ENCODE measurements around the gene AMACR.

Gene AMACR

DNA sequence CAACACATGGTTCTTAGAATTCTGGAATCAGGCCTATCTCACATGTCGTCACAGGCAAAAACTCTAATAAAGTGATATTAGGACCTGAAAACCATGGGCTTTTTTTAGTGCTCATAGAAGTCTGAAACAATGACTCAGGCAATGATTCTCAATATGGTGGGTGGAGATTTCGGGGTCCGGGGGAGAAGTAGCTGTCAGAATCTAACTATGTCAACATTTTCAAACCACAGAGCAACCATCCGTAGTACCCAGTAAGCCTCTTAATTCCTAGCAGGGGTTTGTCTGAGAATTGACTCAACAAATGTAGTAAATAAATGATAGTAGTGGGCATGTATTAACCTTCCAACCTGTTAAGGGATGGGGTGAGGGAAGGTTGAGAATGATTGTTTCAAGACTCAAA is 2.6 kb downstream of the AMACR start:
- no peak for DNase-seq

DNA sequence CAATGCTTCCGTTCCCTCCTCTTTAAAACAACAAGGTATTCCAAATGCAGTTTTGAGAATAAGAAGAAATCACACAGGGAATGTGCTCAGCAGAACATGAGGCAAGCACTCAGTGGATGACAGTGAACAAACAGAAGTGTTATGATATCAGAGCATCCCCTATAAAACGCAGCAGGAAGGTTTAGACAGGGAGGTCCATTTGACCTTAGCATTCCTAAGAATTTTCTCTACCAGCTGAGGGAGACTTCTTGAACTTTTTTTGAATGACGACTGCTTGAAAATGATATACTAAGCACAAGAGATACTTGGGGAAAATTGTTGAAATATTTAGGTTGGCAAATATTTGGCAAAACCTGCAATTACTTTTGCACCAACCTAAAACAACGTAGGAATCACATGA is 3.9 kb downstream of the AMACR start:
- DNase-seq = no peak

DNA sequence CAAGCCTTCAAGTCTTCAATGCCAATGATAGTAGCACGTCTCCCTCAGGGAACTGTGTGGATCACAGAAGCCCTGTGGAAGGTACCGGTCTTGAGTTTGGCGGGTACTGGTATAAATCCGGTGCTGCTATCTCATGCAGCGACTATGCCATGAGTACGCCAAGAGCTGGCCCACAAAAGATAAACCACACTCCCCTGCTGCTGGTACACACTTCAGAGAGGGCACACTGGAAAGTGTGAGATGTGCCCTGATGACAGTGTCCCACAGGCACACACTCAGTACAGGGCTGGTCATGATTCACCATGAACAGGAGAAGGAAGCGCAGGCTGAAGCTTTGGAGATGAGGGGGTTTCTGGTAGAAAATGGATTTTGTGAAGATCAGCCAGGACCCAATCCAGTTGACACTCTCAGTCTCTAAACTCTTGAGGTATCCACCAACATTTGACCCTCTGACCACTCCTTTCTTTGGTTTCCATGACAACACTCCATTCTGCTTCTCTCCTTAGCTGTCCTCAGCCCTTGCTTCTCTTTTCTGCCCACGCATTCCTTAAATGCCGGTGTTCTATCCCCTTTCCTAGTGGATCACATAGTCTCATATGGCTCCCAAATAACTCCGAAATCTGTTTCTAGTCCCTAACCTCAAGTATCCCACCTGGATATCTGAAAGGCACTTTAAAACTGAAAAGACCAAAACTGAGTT is 5.1 kb downstream of the AMACR start:
- no peak for DNase-seq

DNA sequence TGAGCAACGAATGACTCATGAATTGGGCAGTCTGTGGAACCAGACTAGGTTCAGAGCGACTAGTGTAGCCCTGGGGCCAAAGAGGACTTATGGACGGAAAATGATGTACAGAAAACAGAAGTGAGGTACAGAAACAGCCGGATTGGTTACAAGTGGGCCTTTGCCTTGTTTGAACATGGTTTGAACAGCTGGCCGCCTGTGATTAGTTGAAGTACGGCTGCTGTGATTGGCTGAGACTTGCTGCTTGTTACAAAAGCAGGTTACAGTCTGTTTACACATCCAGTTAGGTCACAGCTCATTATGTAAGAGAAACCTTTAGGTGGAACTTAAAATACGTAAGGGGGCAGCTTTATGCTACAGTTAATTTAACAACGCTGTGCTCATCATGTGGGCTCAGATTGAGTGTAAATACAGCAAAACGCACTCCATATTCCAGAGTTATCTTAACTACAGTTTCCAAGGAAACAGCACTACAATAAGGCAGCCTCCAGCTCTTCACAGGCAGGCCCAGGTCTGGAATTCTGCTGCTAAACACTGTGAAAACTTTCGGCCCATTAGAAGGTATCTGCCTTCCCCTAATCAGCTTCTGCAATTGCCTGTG is 6.5 kb downstream of the AMACR start:
- peak; percentile 67 for DNase-seq

DNA sequence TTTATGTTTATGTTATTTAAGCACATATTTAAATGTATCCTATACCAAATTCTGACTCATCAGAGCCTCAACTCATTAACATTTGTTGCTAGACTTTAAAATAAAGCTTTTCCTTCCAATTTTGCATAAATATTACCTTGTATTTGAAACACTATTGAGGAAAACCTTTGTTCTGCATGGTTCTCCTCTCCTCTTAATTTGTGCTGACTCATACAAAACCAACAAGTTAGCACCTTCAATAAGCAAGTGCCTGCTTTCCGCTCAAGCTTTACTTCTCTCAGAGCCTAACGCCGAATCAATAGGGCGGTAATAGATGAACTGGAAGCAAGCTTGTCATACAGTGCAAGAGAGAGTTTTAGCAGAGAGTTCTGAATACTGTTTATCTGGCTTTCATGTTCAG is 7.9 kb downstream of the AMACR start:
- no peak for DNase-seq

DNA sequence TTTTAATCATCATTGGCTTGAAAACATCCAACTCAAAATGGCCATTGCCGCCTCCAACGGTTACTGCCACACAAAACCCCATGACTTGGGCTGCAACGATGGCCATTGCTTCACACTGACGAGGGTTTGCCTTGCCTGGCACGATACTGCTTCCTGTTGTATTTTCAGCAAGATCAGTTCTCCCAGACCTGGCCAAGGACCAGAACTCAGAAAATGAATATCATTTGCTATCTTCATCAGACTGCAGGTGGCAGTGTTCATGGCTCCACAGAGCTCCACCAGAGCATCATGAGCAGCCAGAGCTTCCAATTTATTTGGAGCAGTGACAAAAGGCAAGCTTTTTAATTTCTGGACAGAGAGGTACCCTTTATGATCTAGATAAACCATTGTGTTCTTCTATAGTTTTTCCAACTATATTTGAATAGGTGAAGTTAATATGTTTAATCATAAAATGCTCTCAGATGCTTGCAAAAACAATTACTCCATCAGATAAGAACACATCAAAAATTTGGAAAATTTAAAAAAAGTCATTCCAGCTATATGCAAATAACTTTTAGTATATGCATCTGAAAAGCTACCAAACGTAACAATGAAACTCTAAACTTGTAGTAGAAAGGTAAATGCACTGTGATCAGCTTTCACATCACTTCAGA is 10.4 kb downstream of the AMACR start:
- no peak for DNase-seq

DNA sequence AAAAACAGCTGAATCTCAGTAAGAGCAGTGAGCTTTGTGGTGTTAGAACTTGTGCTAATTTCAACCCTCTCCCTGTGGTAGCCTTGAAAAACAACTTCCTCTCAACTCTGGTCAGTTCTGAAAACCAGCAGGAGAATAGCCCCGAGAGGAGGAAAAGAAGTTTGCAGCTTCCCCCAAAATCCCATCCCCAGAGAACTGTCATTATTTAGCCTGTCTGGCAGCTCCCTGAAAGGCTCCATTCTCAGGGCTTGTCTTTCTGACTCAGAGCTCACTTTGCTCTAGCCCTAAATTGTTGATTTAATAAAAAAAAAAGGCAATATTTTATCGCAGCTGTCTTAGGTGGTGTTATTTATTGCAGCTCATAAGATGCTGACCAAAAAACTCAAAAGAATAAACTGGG is 12.0 kb downstream of the AMACR start:
- no peak for DNase-seq

DNA sequence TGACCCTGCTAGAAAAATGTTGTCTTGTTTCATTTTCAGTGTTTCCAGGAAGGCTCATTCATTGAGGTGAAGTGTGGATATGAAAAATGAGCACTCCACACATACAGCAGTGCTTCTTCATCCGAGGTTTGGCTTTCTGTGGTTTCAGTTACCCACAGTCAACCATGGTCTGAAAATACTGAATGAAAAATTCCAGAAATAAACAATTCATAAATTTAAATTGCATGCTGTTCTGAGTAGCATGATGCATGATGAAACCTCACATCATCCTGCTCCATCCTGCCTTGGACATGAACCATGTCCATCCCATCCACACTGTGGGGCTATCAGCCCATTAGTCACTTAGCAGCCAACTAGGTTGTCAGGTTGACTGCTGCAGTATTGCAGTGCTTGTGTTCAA is 13.0 kb downstream of the AMACR start:
- DNase-seq = no peak

DNA sequence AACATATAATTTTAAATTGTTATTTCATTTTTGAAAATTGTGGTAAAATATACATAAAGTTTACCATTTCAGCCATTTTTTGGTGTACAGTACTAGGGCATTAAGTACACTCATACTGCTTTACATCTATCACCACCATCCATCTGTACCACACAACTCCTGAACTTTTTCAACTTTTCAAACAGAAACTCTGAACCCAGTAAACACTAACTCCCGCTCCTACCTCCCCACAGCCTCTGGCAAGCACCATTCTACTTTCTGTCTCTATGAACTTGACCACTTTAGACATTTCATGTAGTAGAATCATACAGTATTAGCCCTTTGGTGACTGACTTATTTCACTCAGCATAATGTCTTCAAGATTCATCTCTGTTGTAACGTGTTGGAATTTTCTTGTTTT is 15.0 kb downstream of the AMACR start:
- DNase-seq = no peak

DNA sequence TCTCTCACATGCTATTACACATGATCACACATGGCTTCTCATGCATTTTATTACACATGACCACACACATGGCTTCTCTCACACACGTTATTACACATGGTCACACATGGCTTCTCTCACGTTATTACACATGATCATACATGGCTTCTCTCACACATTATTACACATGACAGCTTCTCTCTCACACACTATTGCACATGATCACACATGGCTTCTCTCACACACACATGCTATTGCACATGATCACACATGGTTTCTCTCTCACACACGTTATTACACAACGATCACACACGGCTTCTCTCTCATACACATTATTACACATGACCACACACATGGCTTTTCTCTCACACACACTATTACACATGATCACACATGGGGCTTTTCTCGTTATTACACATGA is 22.4 kb downstream of the AMACR start:
- DNase-seq = no peak

DNA sequence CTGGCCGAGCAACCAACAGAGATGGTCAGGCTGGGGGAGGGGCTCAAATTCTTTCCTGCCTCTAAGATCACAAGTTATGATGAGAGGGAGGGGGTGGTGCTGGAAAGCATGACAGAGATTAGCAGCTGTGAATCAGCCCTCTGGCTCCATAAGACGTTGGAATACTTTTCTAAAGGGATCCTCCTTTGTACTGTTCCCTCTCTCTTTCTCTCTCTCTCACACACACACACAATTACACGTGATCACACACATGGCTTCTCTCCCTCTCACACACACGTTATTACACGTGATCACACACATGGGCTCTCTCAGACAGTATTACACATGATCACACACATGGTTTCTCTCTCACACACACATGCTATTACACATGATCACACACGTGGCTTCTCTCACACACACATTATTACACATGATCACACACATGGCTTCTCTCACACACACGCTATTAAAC is 23.2 kb downstream of the AMACR start, which contains the start of gene SLC45A2:
Gene SLC45A2 (minus strand): TSS at position 23 of the 454 bp plus-strand sequence. CDS start 110 bp downstream, outside the sequence.
- no peak for DNase-seq

DNA sequence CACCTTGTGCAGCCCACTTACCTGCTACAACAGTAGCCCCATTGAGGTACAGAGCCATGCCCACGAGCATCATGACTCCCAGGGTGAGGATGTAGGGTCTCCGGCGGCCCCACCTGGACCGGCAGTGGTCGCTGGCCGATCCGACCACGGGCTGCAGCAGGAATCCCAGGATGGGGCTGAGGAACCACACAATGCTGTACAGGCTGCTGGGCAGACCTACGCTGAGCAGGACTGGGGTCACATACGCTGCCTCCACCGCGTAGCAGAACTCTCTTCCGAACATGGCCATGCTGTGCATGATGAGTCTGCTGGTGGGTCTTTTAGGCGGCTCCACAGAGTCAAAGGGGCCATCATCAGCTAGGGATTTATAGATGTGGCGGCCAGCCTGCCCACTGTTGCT is 23.7 kb downstream of the AMACR start:
- no peak for DNase-seq

DNA sequence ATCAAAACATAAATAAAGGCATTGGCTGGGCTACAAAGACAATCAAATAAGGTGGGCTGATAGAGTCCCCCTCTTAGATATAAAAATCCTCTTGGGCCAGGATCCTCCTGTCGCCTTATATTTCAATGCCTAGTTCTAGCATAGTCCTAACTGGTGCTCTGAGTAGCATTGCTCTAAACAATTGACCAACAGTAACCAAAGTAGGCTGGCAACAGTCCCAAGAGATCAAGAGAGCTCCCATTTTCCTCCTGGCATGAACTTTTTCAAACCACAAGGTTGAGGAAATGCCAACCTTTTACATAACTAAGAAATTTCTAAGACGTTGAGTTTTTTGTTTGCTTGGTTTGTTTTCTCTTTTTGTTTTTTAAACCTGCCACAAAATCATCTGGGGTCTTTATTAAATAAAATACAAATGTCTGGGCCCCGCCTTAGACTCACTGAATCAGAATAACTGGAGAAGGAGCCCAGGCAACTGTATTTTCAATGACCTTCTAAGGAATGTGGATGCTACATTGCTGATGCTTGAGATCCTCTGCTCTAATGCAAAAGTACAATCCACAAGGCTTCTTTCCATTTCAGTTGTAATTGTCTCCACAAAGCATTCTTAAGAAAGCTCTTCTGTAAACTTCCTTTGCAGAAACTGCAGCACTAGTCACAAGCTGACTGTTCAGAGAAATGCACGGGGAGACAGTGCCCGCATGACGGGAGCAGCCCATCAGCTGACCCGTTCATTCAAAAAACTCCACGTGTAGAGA is 26.3 kb downstream of the AMACR start:
- DNase-seq = no peak

DNA sequence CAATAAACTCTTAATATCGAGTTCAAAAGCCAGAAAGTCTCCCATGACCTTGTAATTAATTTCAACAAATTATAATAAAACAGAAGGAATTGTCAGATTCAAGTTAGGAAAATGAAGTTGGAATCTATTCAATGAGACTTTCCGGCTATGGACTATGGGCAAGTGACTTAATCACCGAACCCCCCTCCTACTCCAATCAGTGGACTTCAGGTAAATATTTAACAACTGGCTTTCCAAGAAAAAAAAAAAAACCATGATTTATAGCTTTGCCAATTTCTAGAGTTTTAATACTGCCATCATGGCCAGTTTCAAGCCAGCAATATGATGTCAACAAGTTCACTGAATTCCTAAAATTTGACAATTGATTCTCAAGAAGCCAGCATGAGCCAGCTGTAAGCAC is 27.8 kb downstream of the AMACR start:
- DNase-seq = no peak

DNA sequence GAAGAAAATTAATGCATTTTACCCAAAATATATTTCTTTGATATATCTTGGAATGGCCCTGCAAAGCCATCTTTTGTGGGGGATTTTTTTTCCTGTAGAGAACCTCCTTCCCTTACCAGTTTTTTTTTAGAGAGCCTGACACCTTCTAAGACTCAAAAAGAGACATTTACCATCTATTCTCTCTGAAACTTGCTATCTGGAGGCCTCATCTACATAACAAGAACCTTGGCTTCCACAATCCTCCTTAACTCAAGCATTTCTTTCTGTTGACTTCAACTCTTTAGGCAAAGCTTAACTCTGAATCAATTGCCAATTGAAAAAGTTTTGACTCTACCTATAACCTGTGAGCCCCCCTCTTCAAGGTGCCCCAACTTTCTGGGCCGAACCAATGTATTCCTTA is 29.5 kb downstream of the AMACR start:
- no peak for DNase-seq

DNA sequence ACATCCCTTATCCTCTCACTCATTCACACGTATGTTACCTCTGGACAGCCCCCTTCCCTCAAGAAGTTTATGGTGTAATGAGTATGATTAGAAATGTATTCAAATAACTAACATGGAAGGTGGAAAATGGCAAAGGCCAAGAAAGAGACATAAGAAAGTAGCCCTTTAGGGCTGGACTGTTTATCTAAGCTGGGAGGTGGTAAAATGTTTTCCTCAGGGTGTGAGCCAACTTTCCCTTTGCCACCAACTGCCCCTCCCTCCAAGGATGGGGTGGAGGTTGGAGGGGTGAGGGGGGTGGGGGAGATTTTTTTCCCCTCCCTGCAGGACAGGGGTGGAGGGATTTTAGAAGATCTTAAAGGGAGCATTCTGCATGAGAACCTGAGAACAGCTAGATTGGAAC is 31.5 kb downstream of the AMACR start:
- no peak for DNase-seq

DNA sequence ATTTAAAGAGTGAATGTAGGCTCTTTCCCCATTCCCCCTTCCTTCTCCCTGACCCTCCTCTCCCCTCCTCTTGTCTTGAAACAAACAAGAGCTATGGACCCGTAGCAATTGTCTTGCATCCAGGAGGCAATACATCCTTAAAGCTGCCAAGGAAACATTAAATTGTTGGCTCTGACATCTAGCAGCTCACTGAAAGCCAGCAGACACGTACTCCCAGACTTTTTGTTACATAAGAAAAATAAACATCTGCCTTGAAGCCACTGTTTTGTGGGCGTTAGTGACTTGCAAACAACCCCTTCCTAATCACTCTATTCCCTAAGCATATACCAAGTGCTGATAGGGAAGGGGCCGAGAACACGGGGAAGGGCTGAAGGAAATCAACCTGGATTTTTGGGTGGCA is 32.0 kb downstream of the AMACR start:
- no peak for DNase-seq

DNA sequence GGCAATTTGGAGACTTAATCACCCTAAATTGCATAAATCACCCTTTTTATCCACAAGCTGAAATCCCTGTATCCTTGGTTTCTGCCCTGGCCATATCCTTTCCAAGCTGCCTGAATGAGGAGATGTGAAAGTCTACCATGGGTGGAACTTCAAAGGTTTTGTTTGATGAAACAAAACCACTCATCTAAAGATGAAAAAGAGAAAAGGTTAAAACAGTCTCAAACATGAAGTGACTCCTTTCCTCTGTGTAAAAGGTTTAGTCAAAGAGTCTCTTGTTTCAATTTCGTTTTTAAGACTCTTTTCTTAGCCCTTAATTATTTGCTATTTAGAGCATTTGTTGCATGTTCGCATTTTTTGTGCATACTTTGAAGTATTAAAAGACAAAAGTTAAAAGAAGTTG is 34.6 kb downstream of the AMACR start:
- no peak for DNase-seq

DNA sequence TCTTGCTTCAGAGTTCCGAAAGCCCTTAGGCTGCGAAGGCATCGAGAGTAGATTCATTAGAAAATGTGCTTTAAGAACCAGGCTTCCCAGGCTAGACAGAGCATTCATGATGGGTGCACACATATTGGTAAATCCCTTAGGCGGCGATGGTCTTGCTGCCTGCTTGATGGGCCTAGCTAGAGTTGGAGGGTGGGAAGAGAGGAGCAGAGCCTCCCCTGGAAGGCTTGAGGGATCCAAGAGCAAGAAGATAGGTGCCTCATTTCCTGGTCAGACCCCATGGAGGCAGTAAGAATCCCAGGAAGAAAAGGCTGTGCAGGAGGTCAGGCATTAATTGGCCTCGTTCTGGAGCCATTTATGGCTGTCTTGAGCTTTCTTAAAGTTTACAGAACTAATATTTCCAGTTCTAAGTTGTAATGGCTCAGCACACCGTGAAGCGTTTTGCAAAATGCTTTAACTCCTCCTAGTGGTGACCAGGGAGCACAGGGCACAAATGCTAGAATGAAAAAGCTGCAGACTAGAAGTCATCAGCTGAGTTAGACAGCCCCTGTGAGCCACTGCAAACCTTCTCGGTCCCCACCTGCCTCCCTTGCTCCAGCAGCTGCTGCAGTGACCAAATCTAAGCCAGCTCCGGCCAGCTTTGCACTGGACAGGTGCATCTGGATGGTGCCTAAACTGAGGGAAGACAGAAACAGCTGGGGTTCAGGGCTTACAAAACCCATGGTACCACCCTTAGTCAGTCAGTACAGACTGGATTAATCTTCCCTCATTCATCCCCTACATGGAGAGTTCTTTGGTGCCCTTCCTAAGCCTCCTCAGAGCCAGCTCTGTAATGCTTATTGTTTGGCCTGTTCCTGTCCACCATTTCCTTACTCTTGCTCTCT is 38.0 kb downstream of the AMACR start:
- peak; percentile 13 for DNase-seq

DNA sequence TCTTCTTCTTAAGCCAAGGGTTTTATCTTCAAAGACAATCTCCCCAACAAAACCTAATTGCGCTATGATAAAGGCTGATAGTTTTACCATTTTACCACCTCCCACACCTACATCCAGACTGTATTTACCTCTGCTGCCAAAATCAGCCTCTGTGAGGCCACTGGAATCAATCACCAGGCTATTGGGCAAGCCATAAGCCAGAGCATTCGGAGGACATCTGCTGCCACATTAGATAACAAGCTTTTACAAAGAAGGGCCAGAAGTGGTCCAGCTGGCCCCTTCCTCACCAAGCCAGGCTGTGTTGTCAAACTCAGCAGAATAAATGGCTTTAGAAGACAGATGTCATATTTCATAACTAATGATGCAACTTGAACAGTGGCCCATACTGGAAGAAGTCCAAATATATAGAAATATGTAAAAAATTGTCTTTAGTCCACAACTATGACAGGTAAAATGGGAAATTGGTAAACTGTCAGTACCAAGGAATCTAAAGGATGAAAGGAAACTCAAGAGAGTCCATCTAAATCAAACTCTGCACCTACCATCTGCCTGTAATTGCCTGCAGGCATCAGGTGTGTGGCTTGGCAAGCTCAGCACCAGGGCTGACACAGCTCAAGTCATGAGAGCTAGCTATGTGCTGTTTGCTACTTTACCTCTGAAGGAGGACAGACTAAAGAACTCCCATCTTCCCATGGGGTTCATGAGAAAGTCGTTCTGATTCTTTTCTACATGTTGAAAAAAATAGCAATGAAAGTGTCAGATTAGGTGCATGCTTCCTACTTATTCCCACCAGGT is 39.4 kb downstream of the AMACR start:
- no peak for DNase-seq

DNA sequence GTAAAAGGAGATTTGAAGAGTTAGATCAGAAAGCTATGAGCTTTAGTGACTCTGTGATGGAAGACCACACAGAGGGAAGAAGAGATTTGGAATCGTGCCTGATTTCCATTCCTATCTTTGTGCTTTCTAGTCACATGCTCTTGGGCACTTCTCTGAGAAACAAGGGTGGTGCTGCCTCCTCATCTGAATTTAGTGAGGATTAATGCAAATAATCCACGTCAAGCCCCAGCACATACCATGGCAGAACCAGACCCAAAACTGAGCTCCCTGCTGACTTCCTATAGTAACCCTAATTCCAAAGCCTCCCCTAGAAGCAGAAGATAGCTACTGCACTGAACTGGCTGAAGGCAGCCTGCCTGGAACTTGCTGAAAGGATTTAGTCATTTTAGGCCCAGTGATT is 41.0 kb downstream of the AMACR start:
- no peak for DNase-seq
